ENCODE measurements around the gene SPOCK3. TPM values are rescaled to one million over a fixed set of nuclear protein-coding genes. Genes with fewer than 3 reads are reported as not detected.

The SPOCK3 gene
- polyA plus RNA-seq, 1 experiment = not detected

GRCh38 chr4:167102475-167102874 is 131.8 kb downstream of the SPOCK3 start:
- H3K4me3 ChIP-seq (ENCODE audit: low read depth, low read length) = no peak overlapping the region
- CTCF ChIA-PET = no interaction called here
- no peak for DNase-seq (ENCODE audit: low read depth)

DNA sequence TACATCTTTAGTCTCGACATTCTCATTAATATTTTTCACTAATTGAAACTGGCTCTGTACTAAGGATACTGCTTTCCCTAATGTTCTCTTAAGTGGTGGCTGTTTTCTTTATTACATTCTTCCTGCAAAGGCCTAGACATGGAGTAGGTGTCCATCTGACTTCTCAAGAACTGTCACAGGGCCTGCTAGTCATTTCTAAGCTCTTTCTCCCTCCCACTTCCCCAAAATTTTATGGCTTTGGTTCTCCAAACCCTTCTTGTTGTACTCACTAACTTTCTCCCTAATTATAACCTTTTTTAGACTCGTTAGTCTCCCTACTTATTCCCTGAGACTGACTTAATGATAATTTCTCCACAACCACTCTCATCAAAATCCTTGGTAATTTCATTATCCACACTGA is 133.3 kb downstream of the SPOCK3 start:
- POLR2A ChIA-PET = no interaction called here
- TF ChIP-seq, protein P1, sequence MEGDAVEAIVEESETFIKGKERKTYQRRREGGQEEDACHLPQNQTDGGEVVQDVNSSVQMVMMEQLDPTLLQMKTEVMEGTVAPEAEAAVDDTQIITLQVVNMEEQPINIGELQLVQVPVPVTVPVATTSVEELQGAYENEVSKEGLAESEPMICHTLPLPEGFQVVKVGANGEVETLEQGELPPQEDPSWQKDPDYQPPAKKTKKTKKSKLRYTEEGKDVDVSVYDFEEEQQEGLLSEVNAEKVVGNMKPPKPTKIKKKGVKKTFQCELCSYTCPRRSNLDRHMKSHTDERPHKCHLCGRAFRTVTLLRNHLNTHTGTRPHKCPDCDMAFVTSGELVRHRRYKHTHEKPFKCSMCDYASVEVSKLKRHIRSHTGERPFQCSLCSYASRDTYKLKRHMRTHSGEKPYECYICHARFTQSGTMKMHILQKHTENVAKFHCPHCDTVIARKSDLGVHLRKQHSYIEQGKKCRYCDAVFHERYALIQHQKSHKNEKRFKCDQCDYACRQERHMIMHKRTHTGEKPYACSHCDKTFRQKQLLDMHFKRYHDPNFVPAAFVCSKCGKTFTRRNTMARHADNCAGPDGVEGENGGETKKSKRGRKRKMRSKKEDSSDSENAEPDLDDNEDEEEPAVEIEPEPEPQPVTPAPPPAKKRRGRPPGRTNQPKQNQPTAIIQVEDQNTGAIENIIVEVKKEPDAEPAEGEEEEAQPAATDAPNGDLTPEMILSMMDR (IDR thresholded peaks at IDR 0.05; ENCODE audit: insufficient read depth, low read depth, low read length) = no peak
- CTCF ChIA-PET = no interaction called here

More at GRCh38 chr4:167102475-167102874, 131.8 kb downstream of the SPOCK3 start:
- Histone ChIP-seq H3K36me3 (ENCODE audit: control insufficient read depth, insufficient read depth, low read length) (no peaks in the 10 kb centered on the region), H3K27me3 (ENCODE audit: control insufficient read depth, insufficient read depth, low read length) (no peaks in the 10 kb centered on the region)
- TF ChIP-seq, protein P1 (IDR thresholded peaks at IDR 0.05; ENCODE audit: insufficient read depth, low read depth, low read length) = no peak
- POLR2A ChIA-PET = no interaction called here

DNA sequence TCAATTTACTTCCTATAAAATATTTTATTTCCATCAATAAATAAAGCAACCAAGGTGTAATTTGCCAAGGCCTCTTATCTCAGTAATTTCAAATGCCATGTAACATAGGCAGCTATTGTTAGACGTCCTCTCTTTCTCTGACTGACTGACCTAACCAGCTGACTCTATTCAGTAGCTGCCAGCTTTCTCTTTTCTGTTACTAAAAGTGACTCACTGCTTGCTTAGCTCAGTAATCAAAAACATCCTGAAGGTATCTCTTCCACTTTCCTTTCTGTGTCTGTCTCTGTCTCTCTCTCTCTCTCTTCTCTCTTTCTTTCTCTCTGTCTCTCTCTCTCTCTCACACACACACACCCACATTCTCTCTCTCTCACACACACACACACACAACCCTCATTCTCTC is 134.2 kb downstream of the SPOCK3 start:
- no peaks in the 10 kb centered on the region for H3K36me3 ChIP-seq (ENCODE audit: control insufficient read depth, insufficient read depth, low read length)
- no peak overlapping the region for H3K4me3 ChIP-seq (ENCODE audit: low read depth, low read length)
- no peaks in the 10 kb centered on the region for H3K27me3 ChIP-seq (ENCODE audit: control insufficient read depth, insufficient read depth, low read length)
- ChIA-PET CTCF (no interaction called here), POLR2A (no interaction called here)
- TF ChIP-seq, protein P1 (IDR thresholded peaks at IDR 0.05; ENCODE audit: insufficient read depth, low read depth, low read length) = no peak
- DNase-seq (ENCODE audit: low read depth) = no peak

More for the DNA sequence above, 133.3 kb downstream of the SPOCK3 start:
- DNase-seq (ENCODE audit: low read depth) = no peak
- H3K4me3 ChIP-seq (ENCODE audit: low read depth, low read length) = no peak overlapping the region
- no peaks in the 10 kb centered on the region for H3K27me3 ChIP-seq (ENCODE audit: control insufficient read depth, insufficient read depth, low read length)
- H3K36me3 ChIP-seq (ENCODE audit: control insufficient read depth, insufficient read depth, low read length) = no peaks in the 10 kb centered on the region

- DNase-seq (ENCODE audit: low read depth) = no peak
- no peak overlapping the region for H3K4me3 ChIP-seq (ENCODE audit: low read depth, low read length)
- POLR2A ChIA-PET = no interaction called here
- CTCF ChIA-PET = no interaction called here
- TF ChIP-seq, protein P1 (IDR thresholded peaks at IDR 0.05; ENCODE audit: insufficient read depth, low read depth, low read length) = no peak
- H3K36me3 ChIP-seq (ENCODE audit: control insufficient read depth, insufficient read depth, low read length) = no peaks in the 10 kb centered on the region
- no peaks in the 10 kb centered on the region for H3K27me3 ChIP-seq (ENCODE audit: control insufficient read depth, insufficient read depth, low read length)
Observed at GRCh38 chr4:167088115-167088514, 146.2 kb downstream of the SPOCK3 start.

GRCh38 chr4:167084321-167084720 is 150.0 kb downstream of the SPOCK3 start:
- TF ChIP-seq, protein P1 (IDR thresholded peaks at IDR 0.05; ENCODE audit: insufficient read depth, low read depth, low read length) = no peak
- no peak for DNase-seq (ENCODE audit: low read depth)
- Histone ChIP-seq H3K27me3 (ENCODE audit: control insufficient read depth, insufficient read depth, low read length) (no peaks in the 10 kb centered on the region), H3K4me3 (ENCODE audit: low read depth, low read length) (no peak overlapping the region), H3K36me3 (ENCODE audit: control insufficient read depth, insufficient read depth, low read length) (no peaks in the 10 kb centered on the region)
- ChIA-PET CTCF (interaction anchor here (0.6 kb wide), 1 partner anchor 1069 kb away, joined by 3 read pairs; no protein-coding TSS in a partner anchor), POLR2A (no interaction called here)

Measured in BJ (cell line).